MM.1S (cell line): ENCODE measurements around the gene SCRT2.

ENCODE experiments used
- DNase-seq: peaks from one replicate; pipeline ENCODE4 v3.0.0-alpha.2; 2015
- H2AFZ ChIP-seq: fragments of 300-600 bp; sonication (generic); 2 replicates; pipeline ENCODE4 v1.6.0; 2016; ENCODE audit warnings: antibody characterized with exemption, low read length
- H3F3A ChIP-seq: fragments of 300-600 bp; sonication (generic); 2 replicates; pipeline ENCODE4 v1.6.1; 2016; ENCODE audit warnings: mild to moderate bottlenecking, antibody characterized with exemption, low read length, moderate library complexity, mixed read lengths; ENCODE audit not compliant: insufficient read depth
- H3K27ac ChIP-seq: fragments of 300-600 bp; sonication (generic); 2 replicates; pipeline ENCODE4 v1.5.1; 2016; ENCODE audit warnings: mild to moderate bottlenecking, low read length
- H3K27me3 ChIP-seq: fragments of 300-600 bp; sonication (generic); replicated peaks from 2 replicates; pipeline ENCODE4 v1.6.0; 2016; ENCODE audit warnings: low read length; ENCODE audit not compliant: insufficient read depth
- H3K36me3 ChIP-seq: fragments of 300-600 bp; sonication (generic); replicated peaks from 2 replicates; pipeline ENCODE4 v1.6.1; 2016; ENCODE audit warnings: mild to moderate bottlenecking, low read length, mixed read lengths; ENCODE audit not compliant: insufficient read depth
- H3K4me1 ChIP-seq: fragments of 300-600 bp; sonication (generic); 2 replicates; pipeline ENCODE4 v1.6.1; 2016; ENCODE audit warnings: low read length, mixed read lengths
- H3K4me2 ChIP-seq: fragments of 300-600 bp; sonication (generic); 2 replicates; pipeline ENCODE4 v1.6.0; 2016; ENCODE audit warnings: low read depth, low read length
- H3K4me3 ChIP-seq: fragments of 300-600 bp; sonication (generic); 2 replicates; pipeline ENCODE4 v1.5.1; 2016; ENCODE audit warnings: low read length, mixed read lengths
- H3K79me2 ChIP-seq: fragments of 300-600 bp; sonication (generic); 2 replicates; pipeline ENCODE4 v1.6.1; 2016; ENCODE audit warnings: mixed run types, low read length, mixed read lengths
- H3K9ac ChIP-seq: fragments of 300-600 bp; sonication (generic); 2 replicates; pipeline ENCODE4 v1.6.1; 2016; ENCODE audit warnings: low read length, mixed read lengths
- H3K9me2 ChIP-seq: fragments of 300-600 bp; sonication (generic); replicated peaks from 2 replicates; pipeline ENCODE4 v1.6.1; 2016; ENCODE audit warnings: mild to moderate bottlenecking, low read length, mixed read lengths; ENCODE audit not compliant: insufficient read depth
- H3K9me3 ChIP-seq: fragments of 300-600 bp; sonication (generic); replicated peaks from 2 replicates; pipeline ENCODE4 v1.6.1; 2016; ENCODE audit warnings: mild to moderate bottlenecking, low read length, mixed read lengths; ENCODE audit not compliant: insufficient read depth
- H4K20me1 ChIP-seq: fragments of 300-600 bp; sonication (generic); 2 replicates; pipeline ENCODE4 v1.6.1; 2016; ENCODE audit warnings: mild to moderate bottlenecking, low read length, moderate library complexity, mixed read lengths; ENCODE audit not compliant: insufficient read depth
- EZH2 ChIP-seq: fragments of 300-600 bp; sonication (generic); optimal IDR thresholded peaks from 2 replicates; pipeline ENCODE3; 2017; ENCODE audit warnings: low read depth, mild to moderate bottlenecking, antibody characterized with exemption, low read length, mixed read lengths
- EZH2phosphoT487 ChIP-seq: fragments of 300-600 bp; sonication (generic); IDR thresholded peaks from 2 replicates; pipeline ENCODE4 v1.6.1; 2018; ENCODE audit warnings: antibody characterized with exemption, low read length
- TF ChIP-seq, protein P1 (sequence below): fragments of 300-600 bp; sonication (generic); IDR thresholded peaks from 2 replicates; pipeline ENCODE4 v1.5.1; 2016; ENCODE audit warnings: antibody characterized with exemption, low read length, mixed read lengths

Gene SCRT2

DNA sequence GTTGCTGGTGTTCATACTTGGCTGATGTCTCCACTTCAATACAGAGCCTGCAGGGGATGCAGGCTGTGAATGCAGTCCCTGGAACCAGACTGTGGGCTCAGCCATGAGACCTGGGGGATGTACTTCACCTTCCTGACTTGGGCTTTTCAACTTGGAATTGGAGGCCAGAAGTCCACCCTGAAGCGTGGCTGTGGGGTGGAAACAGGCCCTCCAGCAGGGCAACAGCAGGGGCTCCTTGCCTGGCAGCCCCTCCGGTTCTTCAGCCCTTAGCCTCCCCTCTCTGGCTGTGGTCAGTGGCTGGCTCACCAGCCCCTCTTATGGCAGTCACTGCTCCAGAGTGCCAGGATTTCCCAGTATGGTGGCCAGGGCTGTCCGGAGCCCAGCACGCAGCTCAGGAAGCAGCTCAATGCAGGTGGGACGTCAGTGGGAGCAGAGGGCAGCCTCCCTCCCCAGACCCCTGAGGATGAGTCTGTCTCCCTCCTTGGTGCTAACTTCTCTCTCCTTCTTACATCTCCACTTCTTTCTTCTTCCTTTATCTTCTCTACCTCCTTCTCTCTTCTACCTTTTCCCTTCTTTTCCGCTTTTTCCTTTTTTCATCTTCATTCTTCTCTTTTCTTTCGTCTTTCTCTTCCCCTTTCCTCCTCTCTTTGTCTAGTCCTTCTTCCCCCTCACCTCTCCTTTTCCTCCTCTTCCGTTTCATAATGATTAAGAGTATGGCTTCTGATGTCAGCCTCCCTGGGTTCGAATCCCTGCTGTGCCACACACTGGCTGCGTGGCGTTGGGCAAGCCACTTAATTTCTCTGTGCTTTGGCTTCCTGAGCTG is 47.4 kb upstream of the SCRT2 start:
- Histone ChIP-seq H3K4me2 (no peak overlapping the region), H2AFZ (no peak overlapping the region), H3K36me3 (no peaks in the 10 kb centered on the region), H3K27me3 (peaks cover 11% of the 10 kb centered on the region; the same call in 1 of the 2 replicates), H3K9ac (no peak overlapping the region), H3K9me3 (no peaks in the 10 kb centered on the region), H3K79me2 (no peaks in the 10 kb centered on the region), H3K4me1 (no peaks in the 10 kb centered on the region), H3K4me3 (no peak overlapping the region), H3K9me2 (no peaks in the 10 kb centered on the region), H4K20me1 (no peaks in the 10 kb centered on the region), H3F3A (no peaks in the 10 kb centered on the region), H3K27ac (no peak overlapping the region)
- TF ChIP-seq EZH2 (no peak), EZH2phosphoT487 (no peak)
- TF ChIP-seq, protein P1, sequence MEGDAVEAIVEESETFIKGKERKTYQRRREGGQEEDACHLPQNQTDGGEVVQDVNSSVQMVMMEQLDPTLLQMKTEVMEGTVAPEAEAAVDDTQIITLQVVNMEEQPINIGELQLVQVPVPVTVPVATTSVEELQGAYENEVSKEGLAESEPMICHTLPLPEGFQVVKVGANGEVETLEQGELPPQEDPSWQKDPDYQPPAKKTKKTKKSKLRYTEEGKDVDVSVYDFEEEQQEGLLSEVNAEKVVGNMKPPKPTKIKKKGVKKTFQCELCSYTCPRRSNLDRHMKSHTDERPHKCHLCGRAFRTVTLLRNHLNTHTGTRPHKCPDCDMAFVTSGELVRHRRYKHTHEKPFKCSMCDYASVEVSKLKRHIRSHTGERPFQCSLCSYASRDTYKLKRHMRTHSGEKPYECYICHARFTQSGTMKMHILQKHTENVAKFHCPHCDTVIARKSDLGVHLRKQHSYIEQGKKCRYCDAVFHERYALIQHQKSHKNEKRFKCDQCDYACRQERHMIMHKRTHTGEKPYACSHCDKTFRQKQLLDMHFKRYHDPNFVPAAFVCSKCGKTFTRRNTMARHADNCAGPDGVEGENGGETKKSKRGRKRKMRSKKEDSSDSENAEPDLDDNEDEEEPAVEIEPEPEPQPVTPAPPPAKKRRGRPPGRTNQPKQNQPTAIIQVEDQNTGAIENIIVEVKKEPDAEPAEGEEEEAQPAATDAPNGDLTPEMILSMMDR: no peak
- DNase-seq: no peak

DNA sequence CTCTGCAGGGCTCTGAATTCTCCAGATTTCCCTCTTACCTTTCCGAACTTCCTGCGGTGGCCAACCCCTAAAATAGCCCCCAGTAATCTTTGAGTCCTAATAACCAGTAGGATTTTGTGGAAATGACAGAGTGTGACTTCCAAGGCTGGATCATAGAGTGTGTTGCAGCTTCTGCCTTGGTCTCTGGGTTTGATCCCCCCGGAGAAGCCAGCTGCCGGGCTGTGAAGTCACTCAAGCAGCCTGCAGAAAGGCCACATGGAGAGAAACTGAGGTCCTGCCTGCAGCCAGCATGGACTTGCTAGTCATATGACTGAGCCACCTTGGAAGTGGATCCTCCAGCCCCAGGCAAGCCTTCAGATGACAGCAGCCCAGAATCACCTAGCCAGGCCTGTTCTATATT is 46.3 kb upstream of the SCRT2 start:
- H3K27me3 ChIP-seq: peaks cover 17% of the 10 kb centered on the region; the same call in 1 of the 2 replicates
- H3K79me2 ChIP-seq: no peaks in the 10 kb centered on the region
- no peak overlapping the region for H3K9ac ChIP-seq
- no peak for DNase-seq
- no peak overlapping the region for H3K27ac ChIP-seq
- H3K4me1 ChIP-seq: no peaks in the 10 kb centered on the region
- no peak overlapping the region for H3K4me3 ChIP-seq
- H3K9me2 ChIP-seq: no peaks in the 10 kb centered on the region
- H4K20me1 ChIP-seq: no peaks in the 10 kb centered on the region
- TF ChIP-seq EZH2phosphoT487: no peak
- no peak for TF ChIP-seq EZH2
- TF ChIP-seq, protein P1: no peak
- no peak overlapping the region for H3K4me2 ChIP-seq
- H3K9me3 ChIP-seq: no peaks in the 10 kb centered on the region
- H3K36me3 ChIP-seq: no peaks in the 10 kb centered on the region
- no peaks in the 10 kb centered on the region for H3F3A ChIP-seq
- no peak overlapping the region for H2AFZ ChIP-seq

DNA sequence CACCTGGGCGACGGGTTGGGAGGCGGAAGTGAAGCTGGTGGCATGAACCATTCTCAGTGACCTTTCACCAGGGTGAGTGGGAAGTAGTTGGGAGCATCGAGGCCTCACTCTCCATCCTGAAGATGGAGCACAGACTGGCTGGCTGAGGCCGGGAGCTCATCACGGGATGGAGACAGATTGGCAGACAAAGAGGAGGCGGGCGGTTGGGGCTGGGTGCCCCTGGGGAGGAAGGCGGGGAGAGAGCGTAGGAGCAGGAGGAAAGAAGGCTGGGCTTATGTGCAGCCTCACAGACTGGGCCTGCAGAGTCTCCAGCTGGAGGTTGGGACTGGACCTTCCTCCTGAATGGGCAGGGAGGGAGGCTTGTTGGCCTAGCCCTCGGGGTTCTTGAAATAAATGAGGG is 44.2 kb upstream of the SCRT2 start:
- Histone ChIP-seq H3K79me2 (no peaks in the 10 kb centered on the region), H3K27ac (no peak overlapping the region), H3K9me3 (no peaks in the 10 kb centered on the region), H3K4me1 (no peaks in the 10 kb centered on the region), H3K9ac (no peak overlapping the region), H3F3A (no peaks in the 10 kb centered on the region), H3K9me2 (no peaks in the 10 kb centered on the region), H2AFZ (no peak overlapping the region), H4K20me1 (no peaks in the 10 kb centered on the region), H3K36me3 (no peaks in the 10 kb centered on the region), H3K4me2 (no peak overlapping the region), H3K4me3 (no peak overlapping the region), H3K27me3 (peaks cover 29% of the 10 kb centered on the region; the same call in 1 of the 2 replicates)
- DNase-seq: no peak
- TF ChIP-seq EZH2 (no peak), EZH2phosphoT487 (no peak)
- TF ChIP-seq, protein P1: no peak
